GM08714 (cell line): Measurements from ENCODE around the gene PCSK6.

Experiments
- H3K4me3 ChIP-seq: fragments of 200-500 bp; sonication (Bioruptor generic); 2 replicates; pipeline ENCODE4 v1.5.1; 2014; ENCODE audit warnings: mild to moderate bottlenecking, low read length, inconsistent platforms
- ZNF274 ChIP-seq: IDR thresholded peaks from 2 replicates; pipeline ENCODE4 v1.6.1; 2012; ENCODE audit warnings: mild to moderate bottlenecking, low read depth, low read length

Gene PCSK6

DNA sequence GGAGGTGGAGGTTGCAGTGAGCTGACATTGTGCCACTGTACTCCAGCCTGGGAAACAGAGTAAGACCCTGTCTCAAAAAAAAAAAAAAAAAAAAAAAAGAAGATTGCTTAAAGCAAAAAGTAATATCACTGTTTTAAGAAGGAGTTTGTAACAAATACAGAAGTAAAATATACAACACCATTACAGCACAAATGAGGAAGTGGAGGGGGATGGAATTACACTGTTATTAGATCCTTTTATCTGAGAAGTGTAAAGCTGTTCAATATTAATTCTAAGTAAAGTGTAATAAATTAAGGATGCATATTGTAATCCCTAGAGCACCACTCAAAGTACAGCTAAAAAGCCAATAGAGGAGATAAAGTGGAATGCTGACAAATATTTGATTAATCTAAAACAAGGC lies 147.5 kb downstream of the PCSK6 start:
- H3K4me3 ChIP-seq, result no peak overlapping the region
- no peak for TF ChIP-seq ZNF274

DNA sequence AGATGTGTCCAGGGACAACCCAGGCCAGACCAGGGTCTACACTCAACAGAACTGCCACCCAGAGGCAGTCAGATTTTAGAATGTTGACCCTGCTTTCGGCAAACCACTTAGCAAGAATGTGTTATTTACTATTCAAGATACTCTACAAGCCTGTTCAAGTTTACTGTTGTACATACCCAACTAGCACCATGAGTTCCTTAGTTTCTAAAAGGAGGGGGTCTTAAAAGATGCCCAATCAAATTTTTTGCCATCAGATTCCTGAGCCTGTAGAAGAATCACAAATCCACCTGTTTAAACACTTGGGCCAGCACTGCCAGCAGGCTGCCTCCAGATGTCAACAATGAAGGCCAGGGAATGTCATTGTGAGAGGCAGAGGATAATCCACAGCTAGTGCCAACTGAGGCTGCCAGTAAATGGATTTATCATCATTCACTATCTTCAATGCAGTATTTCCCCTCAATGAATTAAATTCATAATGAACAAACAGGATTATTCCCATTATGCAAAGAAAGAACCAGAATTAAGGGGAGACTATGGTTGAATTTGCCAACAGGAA lies 150.9 kb downstream of the PCSK6 start:
- TF ChIP-seq ZNF274, result no peak
- no peak overlapping the region for H3K4me3 ChIP-seq

DNA sequence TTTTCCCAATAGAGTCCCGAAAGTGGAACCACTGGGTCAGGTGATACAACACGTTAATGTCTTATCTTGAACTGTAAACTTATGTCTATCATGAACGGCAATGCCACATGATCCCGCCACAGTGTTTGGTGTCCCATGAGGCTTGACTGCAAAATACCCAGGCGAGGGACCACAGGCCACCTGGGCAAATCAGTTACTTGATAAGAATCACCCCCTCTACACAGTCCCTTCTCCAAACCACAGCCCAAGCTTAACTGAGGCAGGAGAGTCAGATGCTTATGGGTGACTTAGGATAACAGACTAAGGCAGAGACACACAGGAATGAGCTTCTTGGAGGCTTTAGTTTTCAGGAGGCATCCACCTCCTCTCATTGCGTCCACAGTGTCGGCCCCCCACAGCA lies 151.5 kb downstream of the PCSK6 start:
- no peak for TF ChIP-seq ZNF274
- H3K4me3 ChIP-seq, result no peak overlapping the region

DNA sequence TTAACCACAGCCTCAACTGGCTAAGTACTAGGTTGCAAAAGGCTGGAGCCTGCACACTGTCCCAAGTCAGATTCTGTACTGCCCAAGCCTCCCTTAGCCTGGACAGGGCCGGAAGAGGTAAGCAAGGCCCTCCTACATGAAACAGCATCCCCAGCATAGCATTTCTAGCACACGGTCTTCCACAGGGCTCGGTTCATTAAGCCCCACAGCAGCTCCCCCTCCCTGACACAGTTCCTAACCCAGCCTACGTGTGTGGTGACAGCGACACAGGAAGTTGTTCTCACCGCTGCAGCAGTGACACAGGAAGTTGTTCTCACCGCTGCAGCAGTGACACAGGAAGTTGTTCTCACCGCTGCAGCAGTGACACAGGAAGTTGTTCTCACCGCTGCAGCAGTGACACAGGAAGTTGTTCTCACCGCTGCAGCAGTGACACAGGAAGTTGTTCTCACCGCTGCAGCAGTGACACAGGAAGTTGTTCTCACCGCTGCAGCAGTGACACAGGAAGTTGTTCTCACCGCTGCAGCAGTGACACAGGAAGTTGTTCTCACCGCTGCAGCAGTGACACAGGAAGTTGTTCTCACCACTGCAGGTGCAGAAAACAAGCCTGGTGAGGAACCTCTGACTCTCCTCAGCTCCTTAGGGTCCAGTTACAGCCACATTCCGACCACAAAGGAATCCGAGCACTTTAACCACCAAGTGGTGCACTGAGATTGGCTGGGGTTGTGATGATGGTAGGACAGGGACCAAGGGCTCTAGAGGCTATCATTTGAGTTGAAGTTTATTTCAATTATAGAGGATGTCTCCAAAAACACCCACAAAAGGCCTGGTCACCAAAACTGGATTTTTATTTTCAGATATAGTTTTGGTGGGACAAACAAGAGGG lies 155.4 kb downstream of the PCSK6 start:
- H3K4me3 ChIP-seq, result peak overlapping the region; percentile 18

DNA sequence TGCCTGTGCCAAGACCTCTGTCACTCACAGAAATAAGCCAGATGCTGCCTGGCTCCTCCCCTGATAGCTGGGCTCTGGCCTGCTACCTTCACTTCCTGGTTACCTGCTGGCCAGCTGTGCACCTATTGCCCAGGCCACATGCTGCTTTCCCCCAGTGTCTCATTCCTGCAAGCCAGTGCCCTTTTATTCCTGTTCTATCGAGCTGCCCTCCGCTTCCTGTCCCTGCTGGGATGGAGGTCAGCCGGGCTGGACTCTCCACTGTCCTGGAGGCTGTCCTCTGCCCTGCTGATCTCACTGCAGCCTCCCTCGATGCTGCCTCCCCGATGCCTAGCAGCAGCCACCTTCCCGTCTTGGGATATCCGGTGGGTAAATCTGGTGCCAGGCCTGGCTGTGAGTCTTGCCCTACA lies 157.4 kb downstream of the PCSK6 start:
- TF ChIP-seq ZNF274, result no peak
- H3K4me3 ChIP-seq, result no peak overlapping the region

DNA sequence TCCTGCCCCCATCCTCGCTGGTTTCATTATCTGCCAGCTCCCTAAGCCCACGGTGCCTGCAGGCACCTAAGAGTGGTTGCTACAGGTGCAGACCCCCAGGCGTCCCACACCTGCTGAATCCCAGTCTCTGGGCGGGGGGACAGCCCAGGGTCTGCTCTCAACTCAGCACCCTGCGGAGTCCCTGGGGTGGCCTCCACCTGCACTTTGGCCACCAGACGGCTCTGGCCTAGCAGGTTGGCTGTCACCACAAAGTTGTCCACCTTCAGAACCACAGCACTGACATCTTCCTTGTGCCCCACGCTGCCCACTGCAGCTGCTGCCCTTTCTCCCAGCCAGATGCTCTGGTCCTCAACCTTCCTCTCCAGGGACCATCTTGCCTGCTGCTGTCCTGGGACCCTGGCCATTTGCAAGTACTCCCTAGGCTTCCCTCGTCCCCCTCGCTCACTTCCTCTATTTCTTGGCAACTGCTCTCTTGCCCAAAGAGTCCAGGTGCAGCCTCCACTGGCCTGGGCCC lies 159.6 kb downstream of the PCSK6 start:
- no peak overlapping the region for H3K4me3 ChIP-seq
- no peak for TF ChIP-seq ZNF274

- no peak overlapping the region for H3K4me3 ChIP-seq
- no peak for TF ChIP-seq ZNF274
These were observed 160.1 kb downstream of the PCSK6 start for GRCh38 chr15:101329309-101329863.

- no peak overlapping the region for H3K4me3 ChIP-seq
- TF ChIP-seq ZNF274, result no peak
These were observed 161.5 kb downstream of the PCSK6 start for GRCh38 chr15:101328001-101328400.

DNA sequence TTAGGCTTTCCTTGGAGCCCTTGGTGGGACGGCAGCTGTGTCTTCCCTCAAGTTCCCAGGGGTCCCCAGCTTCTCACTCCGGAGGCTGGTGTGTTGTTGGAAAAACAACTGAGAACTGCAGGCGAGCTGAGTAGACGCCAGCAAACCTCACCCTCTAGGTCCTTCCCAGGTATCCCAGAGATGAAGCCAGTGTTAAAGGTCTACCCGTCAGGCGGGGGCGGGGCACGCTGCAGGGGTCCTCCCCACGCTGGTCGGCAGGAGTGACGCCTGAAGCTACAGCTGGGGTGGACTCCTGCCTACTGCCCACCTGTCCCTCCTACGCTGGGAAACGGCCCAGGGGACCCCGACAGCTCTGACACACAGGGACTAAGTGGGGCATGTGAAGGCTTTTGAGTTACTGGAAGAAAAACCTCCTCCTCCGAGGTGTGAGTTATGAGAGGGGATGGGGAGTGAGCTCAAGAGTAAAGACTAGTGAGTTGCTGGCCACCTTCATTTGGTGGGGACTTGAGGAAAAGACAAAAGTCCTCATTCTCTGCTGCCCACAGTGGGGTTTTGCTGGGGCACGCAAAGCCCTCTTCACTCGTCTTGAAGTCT lies 162.3 kb downstream of the PCSK6 start:
- H3K4me3 ChIP-seq, result no peak overlapping the region

DNA sequence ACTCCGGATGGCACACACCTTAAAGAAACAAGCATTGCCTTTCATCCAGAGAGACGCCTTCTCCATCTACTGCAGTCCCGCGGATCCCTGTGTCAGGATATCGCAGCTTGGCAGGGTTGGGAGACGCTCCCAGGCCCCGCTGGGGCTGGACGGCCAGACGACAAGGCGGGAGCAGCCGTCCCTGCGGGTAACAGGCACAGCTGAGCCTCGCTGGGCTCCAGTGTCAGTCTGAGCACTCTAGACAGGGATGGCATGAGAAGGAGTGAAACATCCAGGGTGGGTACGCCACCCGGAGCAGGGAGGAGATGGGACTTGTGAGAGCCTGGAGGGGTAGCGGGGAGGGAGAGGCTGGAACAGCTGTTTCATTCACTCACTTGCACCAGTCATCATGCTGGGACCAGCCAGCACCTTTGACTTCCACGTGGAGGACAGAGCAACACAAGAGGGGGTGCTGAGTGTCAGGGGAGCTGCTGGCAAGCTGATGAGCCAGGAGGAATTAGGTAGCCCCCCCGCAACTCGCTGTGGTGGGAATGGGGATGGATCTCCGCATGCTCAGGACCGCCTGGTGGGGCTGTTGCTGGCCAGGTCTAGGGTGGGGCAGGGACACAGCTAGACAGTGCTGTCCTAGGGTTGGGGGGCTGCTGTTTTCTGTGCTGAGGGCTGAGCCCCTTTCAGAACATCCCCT lies 162.9 kb downstream of the PCSK6 start:
- TF ChIP-seq ZNF274, result no peak
- no peak overlapping the region for H3K4me3 ChIP-seq

More for the DNA sequence above, 162.3 kb downstream of the PCSK6 start:
- TF ChIP-seq ZNF274, result no peak

DNA sequence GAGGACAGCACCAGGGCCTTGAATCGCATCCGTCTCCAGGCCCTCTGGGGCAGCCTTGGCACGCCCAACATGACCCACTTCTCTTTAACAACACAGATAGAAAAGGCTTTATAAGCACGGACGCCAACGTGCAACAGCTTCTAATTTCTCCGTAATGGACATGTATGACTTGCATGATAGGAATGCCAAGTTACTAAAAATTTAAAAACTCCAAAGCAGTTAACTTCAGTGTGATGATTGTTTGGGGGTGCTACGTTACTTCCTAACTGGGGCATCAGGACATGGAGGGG lies 163.5 kb downstream of the PCSK6 start:
- no peak for TF ChIP-seq ZNF274
- no peak overlapping the region for H3K4me3 ChIP-seq

GRCh38 chr15:101325263-101326025 lies 164.1 kb downstream of the PCSK6 start:
- H3K4me3 ChIP-seq, result no peak overlapping the region
- no peak for TF ChIP-seq ZNF274

DNA sequence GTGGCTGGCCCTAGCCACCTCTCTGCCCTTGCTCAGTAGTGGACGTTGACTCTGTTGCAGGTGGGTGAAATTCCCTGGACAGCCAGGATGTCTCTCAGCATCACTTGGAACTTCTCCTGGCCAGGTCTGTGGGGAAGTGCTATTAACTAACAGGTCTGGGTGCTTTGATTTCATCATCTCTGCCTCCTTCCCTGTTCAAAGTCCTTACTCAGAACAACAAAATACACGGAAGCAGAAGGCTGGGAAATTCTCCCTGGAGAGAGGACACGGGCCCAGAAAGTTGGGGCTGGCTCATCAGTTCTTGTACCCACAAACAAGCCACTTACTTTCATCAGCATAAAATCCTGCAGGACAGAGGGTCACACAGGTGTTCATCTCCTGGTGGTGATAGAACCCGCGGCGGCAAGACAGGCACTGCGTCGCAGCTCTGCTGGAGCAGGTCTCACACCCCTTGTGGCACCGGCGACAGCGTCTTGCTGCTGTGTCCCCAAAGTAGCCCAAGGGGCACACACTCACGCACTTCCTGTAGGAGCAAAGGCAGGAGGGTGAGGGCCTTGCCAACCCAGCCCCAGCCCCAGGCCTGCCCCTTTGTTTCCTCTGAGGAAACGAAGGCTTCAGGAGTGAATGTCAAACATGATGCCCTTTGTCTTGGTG lies 164.9 kb downstream of the PCSK6 start:
- H3K4me3 ChIP-seq, result no peak overlapping the region
- TF ChIP-seq ZNF274, result no peak
